A673 (cell line): ENCODE measurements around the gene ATF7IP2.

Source experiments
- EZH2 ChIP-seq: fragments of 200-600 bp; sonication (generic); IDR thresholded peaks from 2 replicates; pipeline ENCODE4 v1.6.1; 2017; ENCODE audit warnings: borderline replicate concordance, low read depth, mild to moderate bottlenecking, mixed read lengths, antibody characterized with exemption, low read length; ENCODE audit not compliant: poor library complexity, severe bottlenecking
- TF ChIP-seq, protein P1 (sequence below): fragments of 300-800, 200-600 bp; sonication (generic); conservative IDR thresholded peaks from 2 replicates; pipeline ENCODE4 v1.5.1; 2017; ENCODE audit warnings: low read depth, mild to moderate bottlenecking, antibody characterized with exemption, low read length, moderate library complexity, mixed read lengths

GRCh38 chr16:10388988-10389387 lies 3.1 kb downstream of the ATF7IP2 start:
- TF ChIP-seq, protein P1, sequence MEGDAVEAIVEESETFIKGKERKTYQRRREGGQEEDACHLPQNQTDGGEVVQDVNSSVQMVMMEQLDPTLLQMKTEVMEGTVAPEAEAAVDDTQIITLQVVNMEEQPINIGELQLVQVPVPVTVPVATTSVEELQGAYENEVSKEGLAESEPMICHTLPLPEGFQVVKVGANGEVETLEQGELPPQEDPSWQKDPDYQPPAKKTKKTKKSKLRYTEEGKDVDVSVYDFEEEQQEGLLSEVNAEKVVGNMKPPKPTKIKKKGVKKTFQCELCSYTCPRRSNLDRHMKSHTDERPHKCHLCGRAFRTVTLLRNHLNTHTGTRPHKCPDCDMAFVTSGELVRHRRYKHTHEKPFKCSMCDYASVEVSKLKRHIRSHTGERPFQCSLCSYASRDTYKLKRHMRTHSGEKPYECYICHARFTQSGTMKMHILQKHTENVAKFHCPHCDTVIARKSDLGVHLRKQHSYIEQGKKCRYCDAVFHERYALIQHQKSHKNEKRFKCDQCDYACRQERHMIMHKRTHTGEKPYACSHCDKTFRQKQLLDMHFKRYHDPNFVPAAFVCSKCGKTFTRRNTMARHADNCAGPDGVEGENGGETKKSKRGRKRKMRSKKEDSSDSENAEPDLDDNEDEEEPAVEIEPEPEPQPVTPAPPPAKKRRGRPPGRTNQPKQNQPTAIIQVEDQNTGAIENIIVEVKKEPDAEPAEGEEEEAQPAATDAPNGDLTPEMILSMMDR, result no peak
- TF ChIP-seq EZH2, result no peak
